ENCODE results near the gene SLC8A2. TPM values are rescaled to one million over a fixed set of nuclear protein-coding genes. Genes with fewer than 3 reads are reported as not detected.

Gene SLC8A2
- total and polyA plus RNA-seq, 2 experiments from 2014 or later = 0.86 to 10.0 TPM

GRCh38 chr19:47476438-47476972, 4.8 kb upstream of the SLC8A2 start:
- Histone ChIP-seq H3K36me3 (ENCODE audit: insufficient read depth) (no peaks in the 10 kb centered on the region), H3K9me2 (ENCODE audit: insufficient read depth) (peaks cover 4% of the 10 kb centered on the region; the same call in 1 of the 2 replicates), H3K27ac (ENCODE audit: low read depth) (no peak overlapping the region), H3F3A (replicated peaks; ENCODE audit: low read depth) (0 out of 2 replicates have a peak, but pooled peaks cover 15% of the 10 kb centered on the region), H3K4me3 (no peak overlapping the region), H3K4me2 (no peak overlapping the region), H3K27me3 (ENCODE audit: insufficient read depth) (peaks cover 4% of the 10 kb centered on the region), H3K4me1 (ENCODE audit: insufficient read depth) (peaks cover 7% of the 10 kb centered on the region; the same call in 1 of the 2 replicates), H2AFZ (no peak overlapping the region), H4K20me1 (replicated peaks; ENCODE audit: insufficient read depth) (no peaks in the 10 kb centered on the region), H3K79me2 (replicated peaks; ENCODE audit: insufficient read depth) (no peaks in the 10 kb centered on the region)
- no peaks in the 10 kb centered on the region; the same call in 2 of the 3 replicates for H3K9me3 Mint-ChIP-seq
- H3K4me1 Mint-ChIP-seq = peaks cover 13% of the 10 kb centered on the region
- no peak overlapping the region for H3K4me3 Mint-ChIP-seq
- peaks cover 4% of the 10 kb centered on the region for H3K36me3 Mint-ChIP-seq (ENCODE audit: low read depth)
- TF ChIP-seq POLR2AphosphoS5 (IDR thresholded peaks at IDR 0.05; ENCODE audit: low read depth) (no peak), CREB1 (CRISPR knock-in tag; IDR thresholded peaks at IDR 0.05; ENCODE audit: low read depth) (no peak), EZH2 (IDR thresholded peaks at IDR 0.05; ENCODE audit: low read depth, unreplicated experiment) (no peak), EZH2phosphoT487 (IDR thresholded peaks at IDR 0.05; ENCODE audit: unreplicated experiment) (no peak), CTCF (conservative IDR thresholded peaks at IDR 0.05; ENCODE audit: low read depth in 2 of 2) (no peak), ZNF114 (CRISPR knock-in tag; IDR thresholded peaks at IDR 0.05) (no peak)
- no peak for ATAC-seq
- H3K27me3 Mint-ChIP-seq (ENCODE audit: insufficient read depth, low read depth, poor library complexity) = peaks cover 20% of the 10 kb centered on the region
- no peak for DNase-seq (ENCODE audit: low spot score)
- H3K27ac Mint-ChIP-seq = no peak overlapping the region

DNA sequence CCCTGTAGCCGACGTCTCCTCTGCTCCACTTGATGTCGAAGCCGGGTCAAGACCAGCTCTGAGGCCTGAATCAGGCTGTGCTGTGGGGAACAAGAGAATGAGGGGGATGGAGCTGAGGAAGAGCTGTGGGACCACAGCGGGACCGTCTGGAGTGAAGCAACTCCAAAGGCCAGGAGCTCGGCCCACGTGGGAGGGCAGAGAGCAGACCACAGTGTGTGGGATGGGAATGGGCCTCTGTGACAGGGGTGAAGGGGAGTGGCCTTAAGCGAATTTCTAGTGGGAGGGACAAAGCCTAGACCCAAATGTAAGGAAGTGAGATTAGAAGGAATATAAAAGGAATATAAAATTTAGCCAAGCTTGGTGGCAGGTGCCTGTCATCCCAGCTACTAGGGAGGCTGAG, 3.8 kb upstream of the SLC8A2 start:
- H3K4me1 Mint-ChIP-seq = peaks cover 15% of the 10 kb centered on the region
- H3K36me3 Mint-ChIP-seq (ENCODE audit: low read depth) = peaks cover 4% of the 10 kb centered on the region
- no peak for TF ChIP-seq CREB1 (CRISPR knock-in tag; IDR thresholded peaks at IDR 0.05; ENCODE audit: low read depth)
- TF ChIP-seq EZH2phosphoT487 (IDR thresholded peaks at IDR 0.05; ENCODE audit: unreplicated experiment) = no peak
- no peak for TF ChIP-seq JUNB (IDR thresholded peaks at IDR 0.05; ENCODE audit: unreplicated experiment)
- TF ChIP-seq, protein P1, sequence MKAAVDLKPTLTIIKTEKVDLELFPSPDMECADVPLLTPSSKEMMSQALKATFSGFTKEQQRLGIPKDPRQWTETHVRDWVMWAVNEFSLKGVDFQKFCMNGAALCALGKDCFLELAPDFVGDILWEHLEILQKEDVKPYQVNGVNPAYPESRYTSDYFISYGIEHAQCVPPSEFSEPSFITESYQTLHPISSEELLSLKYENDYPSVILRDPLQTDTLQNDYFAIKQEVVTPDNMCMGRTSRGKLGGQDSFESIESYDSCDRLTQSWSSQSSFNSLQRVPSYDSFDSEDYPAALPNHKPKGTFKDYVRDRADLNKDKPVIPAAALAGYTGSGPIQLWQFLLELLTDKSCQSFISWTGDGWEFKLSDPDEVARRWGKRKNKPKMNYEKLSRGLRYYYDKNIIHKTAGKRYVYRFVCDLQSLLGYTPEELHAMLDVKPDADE (IDR thresholded peaks at IDR 0.05) = no peak
- no peak for TF ChIP-seq STAT1 (IDR thresholded peaks at IDR 0.05; ENCODE audit: unreplicated experiment)
- TF ChIP-seq EZH2 (IDR thresholded peaks at IDR 0.05; ENCODE audit: low read depth, unreplicated experiment) = no peak
- TF ChIP-seq NANOG (IDR thresholded peaks at IDR 0.05; ENCODE audit: borderline replicate concordance) = no peak
- no peak for TF ChIP-seq ZNF114 (CRISPR knock-in tag; IDR thresholded peaks at IDR 0.05)
- no peak for TF ChIP-seq ZNF462 (CRISPR knock-in tag; IDR thresholded peaks at IDR 0.05)
- TF ChIP-seq ZNF331 (CRISPR knock-in tag; IDR thresholded peaks at IDR 0.05; ENCODE audit: low read depth) = no peak

More for the DNA sequence above, 3.8 kb upstream of the SLC8A2 start:
- Mint-ChIP-seq H3K4me3 (no peak overlapping the region), H3K27ac (no peak overlapping the region), H3K27me3 (ENCODE audit: insufficient read depth, low read depth, poor library complexity) (peaks cover 21% of the 10 kb centered on the region), H3K9me3 (no peaks in the 10 kb centered on the region; the same call in 2 of the 3 replicates)
- Histone ChIP-seq H3K4me3 (no peak overlapping the region), H3K4me1 (ENCODE audit: insufficient read depth) (peaks cover 14% of the 10 kb centered on the region; the same call in 1 of the 2 replicates), H3F3A (replicated peaks; ENCODE audit: low read depth) (0 out of 2 replicates have a peak, but pooled peaks cover 6% of the 10 kb centered on the region), H3K27me3 (ENCODE audit: insufficient read depth) (peaks cover 8% of the 10 kb centered on the region), H3K4me2 (no peak overlapping the region), H2AFZ (no peak overlapping the region), H3K36me3 (ENCODE audit: insufficient read depth) (no peaks in the 10 kb centered on the region), H4K20me1 (replicated peaks; ENCODE audit: insufficient read depth) (no peaks in the 10 kb centered on the region), H3K9me2 (ENCODE audit: insufficient read depth) (no peaks in the 10 kb centered on the region), H3K27ac (ENCODE audit: low read depth) (no peak overlapping the region), H3K79me2 (replicated peaks; ENCODE audit: insufficient read depth) (no peaks in the 10 kb centered on the region)
- DNase-seq (ENCODE audit: low spot score) (no peak), ATAC-seq (no peak)
